A549 (cell line): ENCODE data around the gene SELENOT. TPM values are rescaled to one million over a fixed set of nuclear protein-coding genes. Genes with fewer than 3 reads are reported as not detected.

Experiments
- ATAC-seq, 2 experiments: fragments of 200-7000 bp in 1 of 2; fragments of >200 bp in 1 of 2; cut with Nextera tagmentation in 1 of 2; cut with Tn5 transposase in 1 of 2; 3 replicates each; pipeline versions ENCODE4 v1.8.0 to v1.9.1; 2018 to 2020; ENCODE audit warnings: mild to moderate bottlenecking in 1 of 2, moderate library complexity in 1 of 2
- CTCF ChIA-PET: fragments of 300-600 bp; sonication (Branson Sonifier 250); formaldehyde crosslinking; extraction: SDS; loops from one replicate; lab custom pipeline; 2021; ENCODE audit warnings: antibody characterized with exemption, inconsistent platforms; lab: Yijun Ruan, JAX
- POLR2A ChIA-PET: fragments of 350-600 bp; formaldehyde crosslinking; extraction: SDS; loops from one replicate; lab custom pipeline; 2021; ENCODE audit warnings: antibody characterized with exemption, inconsistent platforms; lab: Yijun Ruan, JAX
- DNase-seq, 2 experiments: peaks; one replicate each; pipeline versions ENCODE4 v3.0.0 to v3.0.0-alpha.2; 2011 to 2016; ENCODE audit warnings: low read depth in 1 of 2, low spot score in 1 of 2
- FAIRE-seq: peaks from 2 replicates; lab custom pipeline; 2011; peaks lifted over from hg19 to GRCh38; lab: Jason Lieb, UNC
- H3K27ac ChIP-seq, 2 experiments: fragments of >200 bp; sonication (Bioruptor Twin); formaldehyde crosslinking; 3 replicates each; pipeline ENCODE4 v1.5.1; 2016 to 2017
- H3K4me1 ChIP-seq: fragments of >200 bp; sonication (Bioruptor Twin); formaldehyde crosslinking; 3 replicates; pipeline ENCODE4 v1.6.1; 2016
- H3K4me2 ChIP-seq: fragments of >200 bp; sonication (Bioruptor Twin); formaldehyde crosslinking; 3 replicates; pipeline ENCODE4 v1.6.1; 2016
- H3K4me3 ChIP-seq: fragments of >200 bp; sonication (Bioruptor Twin); formaldehyde crosslinking; 3 replicates; pipeline ENCODE4 v1.5.1; 2016
- H3K9me3 ChIP-seq: fragments of >200 bp; sonication (Bioruptor Twin); formaldehyde crosslinking; 3 replicates; pipeline ENCODE4 v1.6.1; 2016
- CHD2 ChIP-seq: fragments of 150-350 bp; IDR thresholded peaks from 2 replicates; pipeline ENCODE4 v1.6.1; 2014; ENCODE audit warnings: low read length; ENCODE audit not compliant: partially characterized antibody
- CHD4 ChIP-seq: fragments of 200-600 bp; sonication (generic); IDR thresholded peaks from 2 replicates; pipeline ENCODE4 v1.6.1; 2016; ENCODE audit warnings: antibody characterized with exemption, mild to moderate bottlenecking, borderline replicate concordance
- EHMT2 ChIP-seq: fragments of 200-600 bp; sonication (generic); IDR thresholded peaks from 2 replicates; pipeline ENCODE4 v1.6.1; 2016; ENCODE audit warnings: antibody characterized with exemption, low read depth, mild to moderate bottlenecking, moderate library complexity
- ESRRA ChIP-seq: fragments of 150-350 bp; IDR thresholded peaks from 2 replicates; pipeline ENCODE4 v1.6.1; 2014; ENCODE audit warnings: mild to moderate bottlenecking, low read length, borderline replicate concordance
- FOSB ChIP-seq: fragments of 250-450 bp; sonication (Bioruptor Pico); IDR thresholded peaks from 2 replicates; pipeline ENCODE4 v1.5.0; 2020; ENCODE audit warnings: mild to moderate bottlenecking, moderate library complexity
- GATA3 ChIP-seq: IDR thresholded peaks from 2 replicates; pipeline ENCODE4 v1.6.1; 2012; ENCODE audit warnings: borderline replicate concordance
- HEYL ChIP-seq: fragments of 250-450 bp; sonication (Bioruptor Pico); IDR thresholded peaks from 2 replicates; pipeline ENCODE4 v1.8.0; 2021; ENCODE audit warnings: mild to moderate bottlenecking, moderate library complexity
- HOXB5 ChIP-seq: fragments of 250-450 bp; sonication (Bioruptor Pico); IDR thresholded peaks from 2 replicates; pipeline ENCODE4 v1.5.0; 2020; ENCODE audit warnings: mild to moderate bottlenecking, moderate library complexity
- JUNB ChIP-seq: fragments of >200 bp; sonication (Bioruptor Twin); formaldehyde crosslinking; IDR thresholded peaks from 2 replicates; pipeline ENCODE4 v1.6.1; 2016
- KDM1A ChIP-seq: fragments of 200-600 bp; sonication (generic); IDR thresholded peaks from 2 replicates; pipeline ENCODE4 v1.6.1; 2016; ENCODE audit warnings: low read depth, mild to moderate bottlenecking
- KDM5A ChIP-seq: fragments of 200-600 bp; sonication (generic); IDR thresholded peaks from 2 replicates; pipeline ENCODE4 v1.6.1; 2016; ENCODE audit warnings: antibody characterized with exemption, mild to moderate bottlenecking
- MAZ ChIP-seq: fragments of 150-350 bp; IDR thresholded peaks from 2 replicates; pipeline ENCODE4 v1.6.1; 2014; ENCODE audit warnings: antibody characterized with exemption, low read depth, low read length, borderline replicate concordance
- NR3C1 ChIP-seq: fragments of >200 bp; sonication (Bioruptor Twin); formaldehyde crosslinking; IDR thresholded peaks from 3 replicates; pipeline ENCODE4 v1.6.1; 2017
- POLR2A ChIP-seq: IDR thresholded peaks from 2 replicates; pipeline ENCODE4 v1.6.1; 2012; ENCODE audit warnings: mild to moderate bottlenecking, low read length
- SMC3 ChIP-seq: fragments of >200 bp; sonication (Bioruptor Twin); formaldehyde crosslinking; IDR thresholded peaks from 3 replicates; pipeline ENCODE4 v1.6.1; 2018; ENCODE audit warnings: inconsistent platforms
- SREBF2 ChIP-seq: fragments of 450-650 bp; IDR thresholded peaks from 2 replicates; pipeline ENCODE4 v1.6.1; 2014; ENCODE audit warnings: mild to moderate bottlenecking, moderate library complexity
- TP53 ChIP-seq: fragments of 250-450 bp; sonication (Bioruptor Pico); IDR thresholded peaks from 2 replicates; pipeline ENCODE4 v1.5.0; 2021; ENCODE audit warnings: mild to moderate bottlenecking, moderate library complexity
- USF2 ChIP-seq: fragments of 450-650 bp; IDR thresholded peaks from 2 replicates; pipeline ENCODE4 v1.6.1; 2014; ENCODE audit warnings: antibody characterized with exemption
- ZC3H11A ChIP-seq: fragments of 450-650 bp; IDR thresholded peaks from 2 replicates; pipeline ENCODE4 v1.6.1; 2014; ENCODE audit warnings: antibody characterized with exemption, mild to moderate bottlenecking
- ZFP36 ChIP-seq: fragments of 450-650 bp; IDR thresholded peaks from 2 replicates; pipeline ENCODE4 v1.6.1; 2014; ENCODE audit warnings: borderline replicate concordance; ENCODE audit not compliant: partially characterized antibody
- WGBS: methylation state at CpG from one replicate; pipeline ENCODE4 v1.1.6; 2017; ENCODE audit errors: missing lambda C conversion rate; 5-methylcytosine and 5-hydroxymethylcytosine counted together
- polyA plus RNA-seq, 4 experiments: library from polyadenylated mRNA; depleted of rRNA in 3 of 4; stranded (reverse); fragments of >200 nt; fragmentation: RNase III in 1 of 4; extraction: RNeasy Plus Mini Kit Qiagen cat#74134 plus additional on column Dnase treatment in 1 of 4; gene quantifications; 2 replicates in 3 of 4; 3 replicates in 1 of 4; pipeline ENCODE4 v1.2.3, GENCODE V29; 2011 to 2017
- TF ChIP-seq, protein P1 (sequence below): IDR thresholded peaks from 2 replicates; pipeline ENCODE4 v1.6.1; 2012; ENCODE audit warnings: low read depth, borderline replicate concordance
- TF ChIP-seq, protein P2 (sequence below): fragments of 250-450 bp; sonication (Bioruptor Pico); IDR thresholded peaks from 2 replicates; pipeline ENCODE4 v1.5.0; 2021; ENCODE audit warnings: mild to moderate bottlenecking, moderate library complexity, borderline replicate concordance

The SELENOT gene
- polyA plus RNA-seq, 2 of the 4 experiments (the other 2 are of a cell fraction), result 100 to 536 TPM

- CTCF ChIA-PET, result interaction anchor here (0.7 kb wide), 1 partner anchor 41 kb away, joined by 3 read pairs; no protein-coding TSS in a partner anchor
- DNase-seq, result no peak
- WGBS, result 64% methylated on average over 6 of the region's 6 CpGs
- H3K4me3 ChIP-seq, result no peak overlapping the region
- no peak overlapping the region for H3K27ac ChIP-seq
- FAIRE-seq, result no peak
- TF ChIP-seq ESRRA (no peak), KDM5A (no peak), NR3C1 (no peak), ZFP36 (no peak), JUNB (no peak), USF2 (no peak), CHD4 (no peak), EHMT2 (no peak), CHD2 (no peak), TP53 (CRISPR knock-in tag) (no peak), ZC3H11A (no peak), MAZ (no peak), SREBF2 (no peak)
- TF ChIP-seq, protein P1, sequence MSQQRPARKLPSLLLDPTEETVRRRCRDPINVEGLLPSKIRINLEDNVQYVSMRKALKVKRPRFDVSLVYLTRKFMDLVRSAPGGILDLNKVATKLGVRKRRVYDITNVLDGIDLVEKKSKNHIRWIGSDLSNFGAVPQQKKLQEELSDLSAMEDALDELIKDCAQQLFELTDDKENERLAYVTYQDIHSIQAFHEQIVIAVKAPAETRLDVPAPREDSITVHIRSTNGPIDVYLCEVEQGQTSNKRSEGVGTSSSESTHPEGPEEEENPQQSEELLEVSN, result no peak
- TF ChIP-seq, all 56 proteins: peak for 0
- Histone ChIP-seq H3K4me2 (no peak overlapping the region), H3K4me1 (no peaks in the 10 kb centered on the region), H3K9me3 (no peaks in the 10 kb centered on the region)
- ATAC-seq, result peak; percentile 26; a peak in 1 of 6 replicates
- POLR2A ChIA-PET, result no interaction called here
Measured at GRCh38 chr3:150589759-150590158, 13.4 kb upstream of the SELENOT start.

- Histone ChIP-seq H3K27ac (no peak overlapping the region), H3K4me3 (no peak overlapping the region), H3K4me1 (no peaks in the 10 kb centered on the region), H3K9me3 (no peaks in the 10 kb centered on the region), H3K4me2 (no peak overlapping the region)
- WGBS, result 75% methylated on average over 4 of the region's 4 CpGs
- FAIRE-seq (no peak), DNase-seq (no peak), ATAC-seq (no peak)
- TF ChIP-seq KDM1A (no peak), POLR2A (no peak), SMC3 (no peak), HOXB5 (CRISPR knock-in tag) (no peak), USF2 (no peak), ZC3H11A (no peak), GATA3 (no peak), FOSB (CRISPR knock-in tag) (no peak), NR3C1 (no peak), HEYL (no peak)
- TF ChIP-seq, protein P1, result no peak
- TF ChIP-seq, protein P2, sequence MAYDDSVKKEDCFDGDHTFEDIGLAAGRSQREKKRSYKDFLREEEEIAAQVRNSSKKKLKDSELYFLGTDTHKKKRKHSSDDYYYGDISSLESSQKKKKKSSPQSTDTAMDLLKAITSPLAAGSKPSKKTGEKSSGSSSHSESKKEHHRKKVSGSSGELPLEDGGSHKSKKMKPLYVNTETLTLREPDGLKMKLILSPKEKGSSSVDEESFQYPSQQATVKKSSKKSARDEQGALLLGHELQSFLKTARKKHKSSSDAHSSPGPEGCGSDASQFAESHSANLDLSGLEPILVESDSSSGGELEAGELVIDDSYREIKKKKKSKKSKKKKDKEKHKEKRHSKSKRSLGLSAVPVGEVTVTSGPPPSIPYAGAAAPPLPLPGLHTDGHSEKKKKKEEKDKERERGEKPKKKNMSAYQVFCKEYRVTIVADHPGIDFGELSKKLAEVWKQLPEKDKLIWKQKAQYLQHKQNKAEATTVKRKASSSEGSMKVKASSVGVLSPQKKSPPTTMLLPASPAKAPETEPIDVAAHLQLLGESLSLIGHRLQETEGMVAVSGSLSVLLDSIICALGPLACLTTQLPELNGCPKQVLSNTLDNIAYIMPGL, result no peak
- ChIA-PET POLR2A (interaction anchor here (3.2 kb wide), 1 partner anchor 9 kb away, joined by 13 read pairs; the partner anchor contains the start of gene SELENOT), CTCF (interaction anchor here (0.7 to 1.3 kb wide), 4 partner anchors 8 to 127 kb away, joined by 3 to 4 read pairs (median 3); no protein-coding TSS in a partner anchor)
Measured at GRCh38 chr3:150594150-150594549, 9.0 kb upstream of the SELENOT start.
